Common myeloid progenitor, CD34-positive (primary cell): ENCODE measurements around the gene USP22.
A peak's percentile ranks its signal among the peaks of the same experiment; 100 is the strongest.

Source experiments
- CTCF ChIA-PET: fragments of 350-600 bp; sonication (Branson Sonifier 250); formaldehyde crosslinking; loops from one replicate; lab custom pipeline; 2021; ENCODE audit warnings: antibody characterized with exemption; lab: Charles Lee
- POLR2A ChIA-PET: fragments of 350-600 bp; sonication (Branson Sonifier 250); formaldehyde crosslinking; loops from one replicate; lab custom pipeline; 2021; ENCODE audit warnings: antibody characterized with exemption; lab: Charles Lee
- DNase-seq, 3 donors: peaks; one replicate each; pipeline versions ENCODE4 v3.0.0 to v3.0.0-alpha.2; 2013
- H3K27ac ChIP-seq, 2 experiments: 1 replicate in 1 of 2; 2 replicates in 1 of 2; pipeline ENCODE4 v1.7.0; 2013; ENCODE audit warnings: inconsistent platforms in 2 of 2, low read length in 2 of 2, mild to moderate bottlenecking in 2 of 2, low read depth in 1 of 2, moderate library complexity in 1 of 2; ENCODE audit not compliant: severe bottlenecking in 2 of 2, insufficient read depth in 1 of 2, poor library complexity in 1 of 2
- H3K27me3 ChIP-seq, 5 experiments: replicated peaks in 2 of 5; 1 replicate in 3 of 5; 2 replicates in 2 of 5; pipeline versions ENCODE4 v1.6.1 to v1.7.0; 2013; ENCODE audit warnings: low read length in 4 of 5, mild to moderate bottlenecking in 2 of 5, moderate library complexity in 2 of 5, inconsistent platforms in 1 of 5; ENCODE audit not compliant: insufficient read depth in 5 of 5, control insufficient read depth in 4 of 5
- H3K36me3 ChIP-seq, 4 experiments: 1 replicate in 2 of 4; 2 replicates in 2 of 4; pipeline versions ENCODE4 v1.6.1 to v1.7.0; 2013; ENCODE audit warnings: low read length in 3 of 4, control low read depth in 1 of 4, mild to moderate bottlenecking in 1 of 4; ENCODE audit not compliant: control insufficient read depth in 4 of 4, insufficient read depth in 4 of 4
- H3K4me1 ChIP-seq, 4 experiments: 1 replicate in 3 of 4; 2 replicates in 1 of 4; pipeline versions ENCODE4 v1.6.1 to v1.7.1; 2013; ENCODE audit warnings: low read length in 3 of 4, mild to moderate bottlenecking in 3 of 4, control low read depth in 1 of 4, inconsistent platforms in 1 of 4, moderate library complexity in 1 of 4; ENCODE audit not compliant: control insufficient read depth in 4 of 4, insufficient read depth in 4 of 4; ENCODE audit errors: control extremely low read depth in 1 of 4
- H3K4me3 ChIP-seq, 7 experiments: 1 replicate in 4 of 7; 2 replicates in 3 of 7; pipeline versions ENCODE4 v1.5.1 to v1.7.0; 2013; ENCODE audit warnings: mild to moderate bottlenecking in 7 of 7, low read length in 6 of 7, moderate library complexity in 6 of 7, inconsistent platforms in 2 of 7, low read depth in 2 of 7, control low read depth in 1 of 7; ENCODE audit not compliant: insufficient read depth in 4 of 7, control insufficient read depth in 1 of 7; ENCODE audit errors: extremely low read depth in 1 of 7
- H3K9me3 ChIP-seq, 5 experiments: 1 replicate in 4 of 5; 2 replicates in 1 of 5; pipeline versions ENCODE4 v1.6.1 to v1.7.1; 2013; ENCODE audit warnings: low read length in 4 of 5, mild to moderate bottlenecking in 2 of 5, inconsistent platforms in 1 of 5, low read depth in 1 of 5, moderate library complexity in 1 of 5; ENCODE audit not compliant: control insufficient read depth in 4 of 5, insufficient read depth in 2 of 5; ENCODE audit errors: control extremely low read depth in 1 of 5
- WGBS: methylation state at CpG from one replicate; pipeline ENCODE4 v1.1.5; 2013; ENCODE audit not compliant: insufficient coverage; 5-methylcytosine and 5-hydroxymethylcytosine counted together

The USP22 gene

GRCh38 chr17:20993863-20994778 is 48.7 kb downstream of the USP22 start:
- Histone ChIP-seq H3K4me1 (no peaks in the 10 kb centered on the region), H3K27me3 (no peaks in the 10 kb centered on the region), H3K27ac (no peak overlapping the region), H3K4me3 (no peak overlapping the region), H3K9me3 (no peaks in the 10 kb centered on the region), H3K36me3 (peaks cover 0 to 8% (median 2%) of the 10 kb centered on the region in 4 experiments)
- no peak for DNase-seq
- 97% methylated on average over 15 of the region's 18 CpGs for WGBS
- POLR2A ChIA-PET = no interaction called here
- CTCF ChIA-PET = interaction anchor here (1.3 to 2.9 kb wide), 5 partner anchors 9 to 50 kb away, joined by 3 to 13 read pairs (median 7); no protein-coding TSS in a partner anchor

- Histone ChIP-seq H3K4me3 (peak overlapping the region in 1 of 7 experiments; percentile 7), H3K27ac (no peak overlapping the region), H3K27me3 (no peaks in the 10 kb centered on the region), H3K36me3 (peaks cover 0 to under 1% (median under 1%) of the 10 kb centered on the region in 4 experiments), H3K4me1 (no peaks in the 10 kb centered on the region), H3K9me3 (no peaks in the 10 kb centered on the region)
- ChIA-PET POLR2A (interaction anchor here (0.6 kb wide), 1 partner anchor 89 kb away, joined by 5 read pairs; no protein-coding TSS in a partner anchor), CTCF (interaction anchor here (1.0 to 2.9 kb wide), 7 partner anchors 9 to 49 kb away, joined by 3 to 13 read pairs (median 5); no protein-coding TSS in a partner anchor)
- 80% methylated on average over 17 of the region's 17 CpGs for WGBS
- peak; percentile 84 to 91 (median 87) for DNase-seq
Measured at GRCh38 chr17:20992987-20993862, 49.6 kb downstream of the USP22 start.

GRCh38 chr17:20992416-20992815 is 50.4 kb downstream of the USP22 start:
- WGBS = 82% methylated on average over 11 of the region's 12 CpGs

DNA sequence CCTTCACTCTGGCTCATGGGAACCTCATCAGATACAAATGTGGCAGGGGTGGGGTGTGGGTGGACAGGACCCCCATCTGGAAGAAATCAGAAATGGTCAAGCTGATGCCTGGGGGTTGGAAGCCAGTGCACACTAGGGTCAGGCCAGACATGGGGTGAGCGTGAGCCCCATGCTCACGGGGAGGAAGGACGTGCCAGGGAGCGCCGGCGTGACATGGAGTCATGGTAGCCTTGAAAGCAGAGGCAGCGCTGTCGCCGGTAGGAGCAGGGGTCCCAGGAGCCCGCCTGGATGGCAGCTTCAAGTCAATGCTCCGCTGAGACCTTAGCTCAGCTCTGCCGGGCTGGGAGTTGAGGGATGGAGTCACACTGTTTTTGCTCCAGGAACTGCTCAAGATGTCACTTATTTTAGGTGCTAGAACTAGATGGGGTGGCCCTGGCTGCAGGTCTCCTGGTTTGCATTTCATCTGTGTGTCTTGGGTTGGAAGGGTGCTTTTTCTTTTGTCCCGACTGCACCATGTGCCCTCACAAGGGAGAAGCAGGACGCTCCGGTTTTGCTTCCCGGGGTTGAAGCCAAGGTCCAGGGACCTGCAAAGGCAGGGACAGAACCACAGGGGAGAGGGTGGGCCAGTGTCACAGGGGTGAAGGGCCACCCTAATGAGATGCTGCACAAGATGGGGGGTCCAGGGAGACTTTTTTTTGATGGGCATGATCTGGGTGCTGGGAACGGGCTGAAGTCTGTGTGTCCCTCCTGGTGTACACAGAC is 51.4 kb downstream of the USP22 start:
- Histone ChIP-seq H3K4me1 (no peaks in the 10 kb centered on the region), H3K27ac (no peak overlapping the region), H3K36me3 (no peaks in the 10 kb centered on the region), H3K4me3 (no peak overlapping the region), H3K9me3 (no peaks in the 10 kb centered on the region), H3K27me3 (no peaks in the 10 kb centered on the region)
- no peak for DNase-seq
- 90% methylated on average over 13 of the region's 17 CpGs for WGBS
- ChIA-PET POLR2A (no interaction called here), CTCF (interaction anchor here (0.7 to 1.5 kb wide), 3 partner anchors 9 to 55 kb away, joined by 3 to 4 read pairs (median 3); no protein-coding TSS in a partner anchor)

More at GRCh38 chr17:20992416-20992815, 50.4 kb downstream of the USP22 start:
- DNase-seq = no peak
- Histone ChIP-seq H3K36me3 (no peaks in the 10 kb centered on the region), H3K4me1 (no peaks in the 10 kb centered on the region), H3K9me3 (no peaks in the 10 kb centered on the region), H3K27me3 (no peaks in the 10 kb centered on the region), H3K27ac (no peak overlapping the region), H3K4me3 (no peak overlapping the region)
- CTCF ChIA-PET = interaction anchor here (1.0 to 2.9 kb wide), 7 partner anchors 10 to 48 kb away, joined by 3 to 13 read pairs (median 5); no protein-coding TSS in a partner anchor
- POLR2A ChIA-PET = interaction anchor here (0.6 kb wide), 1 partner anchor 89 kb away, joined by 5 read pairs; no protein-coding TSS in a partner anchor

- Histone ChIP-seq H3K4me3 (no peak overlapping the region), H3K27me3 (no peaks in the 10 kb centered on the region), H3K36me3 (no peaks in the 10 kb centered on the region), H3K4me1 (no peaks in the 10 kb centered on the region), H3K27ac (no peak overlapping the region), H3K9me3 (no peaks in the 10 kb centered on the region)
- ChIA-PET CTCF (interaction anchor here (1.1 to 1.5 kb wide), 3 partner anchors 10 to 53 kb away, joined by 3 to 5 read pairs (median 3); no protein-coding TSS in a partner anchor), POLR2A (no interaction called here)
- DNase-seq = no peak
- WGBS = 97% methylated on average over 4 of the region's 6 CpGs
Measured at GRCh38 chr17:20989991-20990855, 52.6 kb downstream of the USP22 start.

GRCh38 chr17:20989481-20989880 is 53.3 kb downstream of the USP22 start:
- H3K4me1 ChIP-seq = no peaks in the 10 kb centered on the region
- ChIA-PET POLR2A (no interaction called here), CTCF (no interaction called here)
- no peak for DNase-seq
- no peaks in the 10 kb centered on the region for H3K27me3 ChIP-seq
- H3K36me3 ChIP-seq = no peaks in the 10 kb centered on the region
- H3K4me3 ChIP-seq = no peak overlapping the region
- no peak overlapping the region for H3K27ac ChIP-seq
- 93% methylated on average over 5 of the region's 7 CpGs for WGBS
- no peaks in the 10 kb centered on the region for H3K9me3 ChIP-seq
